Measurements from ENCODE around the gene CISTR. TPM values are rescaled to one million over a fixed set of nuclear protein-coding genes. Genes with fewer than 3 reads are reported as not detected.
"Not testable (repeated sequence)": the region's sequence is repeated elsewhere in the genome, so short reads cannot be mapped to it uniquely, and the experiment has no call there.

CISTR gene
- total RNA-seq, 1 donor from 2014 or later = not detected

DNA sequence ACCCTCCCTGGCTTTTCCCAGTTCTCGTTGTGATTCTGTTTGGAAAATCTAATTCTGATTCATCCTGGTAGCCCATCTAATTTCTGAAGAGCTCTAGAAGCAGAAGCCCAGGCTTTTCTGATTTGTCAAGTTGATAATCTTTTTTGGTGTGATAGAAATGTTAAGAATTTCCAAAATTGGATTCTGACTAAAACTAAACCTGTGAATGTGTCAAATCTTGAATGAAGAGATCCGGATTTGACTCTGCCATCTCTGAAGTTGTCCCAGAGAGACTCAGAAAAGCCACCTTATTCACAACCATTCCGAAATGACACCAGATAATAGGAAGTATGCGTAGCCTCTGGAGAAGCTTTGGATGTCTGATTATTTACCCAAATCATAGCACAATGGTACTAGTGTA, 12.8 kb upstream of the CISTR start:
- intact Hi-C loops (cut with micrococcal nuclease) = no loop called here

DNA sequence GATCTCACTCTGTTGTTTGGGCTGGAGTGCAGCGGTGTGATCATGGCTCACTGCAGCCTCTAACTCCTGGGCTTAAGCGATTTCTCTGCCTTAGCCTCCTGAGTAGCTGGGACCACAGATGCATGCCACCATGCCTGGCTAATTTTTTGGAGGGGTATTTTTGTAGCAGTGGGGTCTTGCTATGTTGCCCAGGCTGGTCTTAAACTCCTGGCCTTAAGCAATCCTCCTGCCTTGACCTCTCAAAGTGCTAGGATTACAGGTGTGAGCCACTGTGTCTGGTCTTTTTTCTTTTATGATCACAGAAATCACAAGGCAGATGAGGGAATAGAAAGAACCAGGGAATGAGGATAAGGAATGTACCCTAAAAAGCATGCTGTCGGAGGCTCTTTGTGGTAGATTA, 11.0 kb upstream of the CISTR start:
- intact Hi-C loops (cut with micrococcal nuclease) = not testable (repeated sequence)

DNA sequence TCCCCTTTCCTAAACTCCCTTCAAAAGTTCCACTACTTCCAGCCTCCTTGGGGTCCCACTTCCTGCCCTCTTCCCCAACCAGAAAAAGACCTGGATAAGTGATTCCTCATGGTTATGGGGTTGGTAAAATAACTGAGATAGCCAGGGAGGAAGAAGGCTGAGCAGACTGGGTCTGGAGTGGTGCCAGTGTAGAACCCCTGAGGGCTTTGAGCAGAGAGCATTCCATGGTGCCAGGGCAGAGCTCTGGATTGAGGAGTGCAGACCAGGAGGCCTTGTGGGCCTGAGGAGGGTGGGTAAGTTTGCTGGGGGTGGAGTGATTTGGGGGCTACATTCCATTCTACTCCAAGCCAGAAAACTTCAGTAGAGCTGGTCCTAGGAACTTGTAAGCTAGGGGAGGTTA, 9.5 kb upstream of the CISTR start:
- intact Hi-C loops (cut with micrococcal nuclease) = no loop called here

DNA sequence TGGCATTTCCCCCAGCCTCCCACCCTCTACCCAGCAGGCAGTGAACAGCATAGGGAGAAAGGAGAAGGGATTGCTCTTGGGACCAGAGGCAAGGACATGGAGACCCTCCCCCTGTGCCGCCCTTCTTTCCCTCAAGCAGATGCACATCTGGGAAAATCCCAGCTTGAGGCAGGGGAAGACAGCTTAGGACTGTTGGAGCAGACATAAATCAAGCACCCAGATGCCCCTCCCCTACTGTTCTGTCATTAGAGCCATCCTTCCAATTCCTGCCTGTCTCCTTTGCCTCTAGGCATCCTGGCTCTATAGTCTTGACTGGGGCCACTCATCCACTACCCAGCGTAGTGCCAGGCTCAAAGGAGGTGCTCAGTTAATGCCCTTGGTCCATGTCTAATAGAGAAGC, 7.5 kb upstream of the CISTR start:
- intact Hi-C loops (cut with micrococcal nuclease) = no loop called here

DNA sequence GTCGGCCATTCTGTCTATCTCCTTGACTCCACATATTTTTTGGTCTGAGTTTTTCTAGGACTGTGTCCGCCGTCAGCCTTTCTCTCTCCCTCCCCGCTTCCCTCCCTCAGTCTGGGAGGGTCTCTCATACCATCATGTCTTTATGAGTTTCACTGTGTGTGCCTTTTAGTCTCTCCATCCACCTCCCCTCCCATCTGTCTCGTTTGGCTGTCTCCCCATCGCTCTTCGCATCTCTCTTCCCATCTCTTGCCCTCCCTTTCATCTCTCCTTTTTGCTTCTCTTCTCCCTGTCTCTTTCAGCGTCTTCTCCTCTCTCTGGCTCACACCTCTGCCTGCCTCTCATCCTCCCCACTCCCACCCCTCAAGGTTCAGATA, 6.9 kb upstream of the CISTR start:
- intact Hi-C loops (cut with micrococcal nuclease) = no loop called here

DNA sequence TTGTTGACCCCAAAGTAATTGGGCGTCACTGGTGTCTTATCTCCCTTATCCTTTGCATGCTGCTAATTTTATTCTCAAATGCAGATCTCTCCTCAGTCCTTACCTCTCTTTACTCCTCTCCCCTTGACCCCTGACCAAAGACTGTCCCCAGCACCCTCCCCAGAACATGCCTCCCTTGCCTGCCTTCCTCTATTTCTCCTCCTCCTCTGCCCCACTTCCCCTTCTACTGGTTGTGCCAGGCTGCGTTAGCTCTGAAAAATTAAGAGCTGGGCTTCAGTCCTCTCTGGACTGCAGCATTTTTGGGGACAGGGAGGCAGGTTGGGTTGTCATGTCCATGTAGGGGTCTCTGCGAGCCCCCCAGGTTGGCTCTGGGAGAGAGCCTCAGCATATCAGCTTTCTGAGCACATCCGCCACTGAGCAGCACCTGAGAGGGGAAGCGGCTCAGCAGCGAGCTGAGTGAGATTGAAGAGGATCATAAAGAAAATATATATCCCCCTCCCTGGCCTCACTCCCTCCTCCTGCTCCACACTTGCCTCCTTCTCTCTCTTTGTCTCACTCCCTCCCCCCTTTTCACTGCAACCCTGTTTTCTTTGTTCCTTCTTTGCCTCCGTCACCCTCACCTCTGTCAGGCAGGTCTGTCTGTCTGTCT, 6.4 kb upstream of the CISTR start:
- intact Hi-C loops (cut with micrococcal nuclease) = no loop called here

DNA sequence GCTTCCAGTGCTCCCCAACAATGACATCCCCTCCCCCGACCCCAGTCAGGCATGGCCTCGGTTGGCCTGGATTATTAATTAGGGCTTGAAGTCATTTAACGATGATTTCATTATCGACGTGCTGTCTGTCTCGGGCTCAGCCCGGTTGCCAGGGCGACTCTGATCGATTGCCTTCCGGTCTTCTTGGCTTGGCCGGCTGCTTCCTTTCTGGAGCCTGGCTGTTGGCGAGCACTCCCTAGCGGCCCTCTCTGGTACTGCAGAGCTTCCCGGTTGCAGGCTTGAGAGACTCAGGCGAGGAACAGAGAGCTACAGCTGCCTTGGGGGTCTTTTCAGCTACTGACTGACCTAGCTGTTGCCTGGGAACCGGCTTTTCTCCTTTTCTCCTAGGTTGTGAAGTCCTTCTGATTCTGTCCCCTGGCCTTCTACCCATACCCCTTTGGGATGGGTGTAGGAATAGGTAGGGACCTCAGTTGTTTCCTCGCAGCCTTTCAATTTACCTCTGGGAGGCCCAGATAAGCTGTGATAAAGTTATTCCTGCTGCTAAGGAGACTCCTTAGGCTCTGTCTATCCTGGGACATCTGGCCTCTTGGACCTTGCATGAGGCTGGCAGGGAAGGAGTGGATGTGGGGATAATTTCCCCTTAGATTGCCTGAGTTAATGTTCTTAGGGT, 5.5 kb upstream of the CISTR start:
- intact Hi-C loops (cut with micrococcal nuclease) = loop anchor here (1.0 kb wide), 2 partner anchors 11 to 30 kb away; partner anchors contain the start of gene CALCOCO1

DNA sequence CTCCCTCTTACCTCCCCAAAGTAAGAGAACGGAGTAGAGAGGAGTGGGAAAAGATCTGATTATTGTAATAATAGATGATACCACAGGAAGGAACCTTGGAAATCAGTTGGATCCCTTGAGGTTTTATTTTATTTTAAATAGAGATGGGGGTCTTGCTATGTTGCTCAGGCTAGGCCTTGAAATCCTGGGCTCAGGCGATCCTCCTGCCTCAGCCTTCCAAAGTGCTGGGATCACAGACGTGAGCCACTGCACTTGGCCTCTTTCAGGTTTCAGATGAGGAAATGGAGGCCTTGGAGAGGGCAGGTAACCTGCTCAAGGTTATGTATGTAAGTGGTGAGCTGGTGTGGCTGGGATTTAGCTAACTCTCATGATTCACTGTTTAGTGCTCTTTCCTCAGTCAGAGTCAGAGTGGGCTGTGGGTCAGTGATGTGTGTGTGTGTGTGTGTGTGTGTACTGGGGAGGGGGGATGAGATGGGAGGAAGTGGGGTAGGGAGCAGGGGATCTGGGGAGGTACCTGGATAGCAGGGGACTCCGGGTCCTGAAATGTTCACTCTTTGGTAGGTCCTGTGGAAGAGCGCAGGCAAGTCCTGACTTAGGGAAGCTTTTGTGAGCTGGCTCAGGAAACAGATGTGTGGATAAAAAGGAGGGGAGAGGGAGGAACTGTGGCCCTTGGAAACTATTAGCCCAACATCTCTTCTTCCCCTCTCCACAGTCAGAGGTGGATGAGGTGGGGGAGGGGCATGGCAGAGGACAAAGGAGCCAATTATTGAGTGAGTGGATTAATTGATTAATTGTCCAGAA, 4.7 kb upstream of the CISTR start:
- intact Hi-C loops (cut with micrococcal nuclease) = loop anchor here (1.0 kb wide), 2 partner anchors 10 to 29 kb away; partner anchors contain the start of gene CALCOCO1

DNA sequence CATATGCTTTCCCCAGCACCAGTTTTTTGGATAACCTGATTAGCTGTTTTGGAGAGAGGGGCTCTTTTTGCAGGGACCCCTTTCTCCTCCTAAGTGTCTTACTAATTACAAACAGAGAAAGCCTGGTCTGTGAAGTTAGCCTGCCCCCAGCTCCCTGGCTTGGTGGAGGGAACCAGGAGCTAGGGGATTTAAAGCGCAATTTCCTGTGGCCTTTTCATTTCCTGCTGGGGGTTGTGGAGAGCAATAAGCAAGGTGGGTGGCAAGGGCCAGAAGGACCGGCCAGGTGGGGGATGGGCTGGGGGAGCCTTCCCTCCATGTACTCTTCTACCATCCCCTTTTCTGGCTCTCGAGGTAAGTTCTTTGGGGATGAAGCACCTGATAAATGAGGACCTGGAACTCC, 4.1 kb upstream of the CISTR start:
- intact Hi-C loops (cut with micrococcal nuclease) = no loop called here

DNA sequence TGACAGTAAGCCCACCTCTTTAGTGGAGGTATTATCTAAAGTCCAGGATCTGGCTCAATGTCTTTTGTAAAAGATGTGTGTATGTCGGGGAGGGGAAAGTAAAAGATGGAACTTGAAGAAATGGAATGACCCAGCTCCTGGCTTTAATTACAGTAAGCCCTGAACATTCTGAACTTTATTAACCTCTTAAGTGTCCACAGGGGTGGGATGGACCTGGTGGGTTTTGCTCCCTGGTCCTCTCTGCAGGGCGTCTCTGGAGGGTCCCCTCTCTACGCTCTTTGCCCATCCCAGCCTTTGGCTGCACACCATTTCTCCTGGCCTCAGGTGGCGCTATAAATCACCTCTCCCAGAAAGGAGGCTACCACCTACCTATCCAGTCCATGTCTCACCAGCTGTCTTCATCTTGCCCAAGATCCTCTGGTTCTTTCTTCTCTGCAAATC, 3.7 kb upstream of the CISTR start:
- intact Hi-C loops (cut with micrococcal nuclease) = no loop called here

DNA sequence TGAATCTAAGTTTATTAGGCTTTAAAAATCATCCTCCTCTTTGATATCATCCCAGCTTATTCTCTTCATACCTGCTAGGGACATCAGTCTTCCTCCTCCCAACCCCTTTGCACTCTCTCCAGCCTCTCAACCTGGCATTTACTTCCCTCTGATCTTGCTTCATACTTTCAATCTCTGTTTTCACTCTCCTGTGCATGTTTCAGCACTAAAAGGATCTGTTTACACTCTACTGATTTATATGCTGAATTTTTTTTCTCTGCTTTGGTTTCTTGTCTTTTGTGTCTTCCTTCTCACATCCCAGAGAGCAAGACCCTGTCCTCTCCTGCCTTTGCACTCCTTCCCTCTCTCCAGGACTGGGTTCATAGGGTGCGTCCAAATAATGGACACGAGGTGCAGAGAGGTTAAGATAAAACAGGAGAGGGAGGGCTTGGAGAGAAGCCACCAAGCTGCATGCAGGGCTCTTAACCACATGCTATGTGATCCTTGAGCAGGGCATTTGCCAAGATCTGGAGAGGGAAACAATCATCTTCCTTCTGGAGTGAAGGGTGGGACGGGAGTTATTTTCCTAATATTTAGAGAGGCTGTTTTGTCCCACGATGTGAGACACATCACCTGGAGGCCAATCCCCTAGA, 3.0 kb upstream of the CISTR start:
- intact Hi-C loops (cut with micrococcal nuclease) = no loop called here

DNA sequence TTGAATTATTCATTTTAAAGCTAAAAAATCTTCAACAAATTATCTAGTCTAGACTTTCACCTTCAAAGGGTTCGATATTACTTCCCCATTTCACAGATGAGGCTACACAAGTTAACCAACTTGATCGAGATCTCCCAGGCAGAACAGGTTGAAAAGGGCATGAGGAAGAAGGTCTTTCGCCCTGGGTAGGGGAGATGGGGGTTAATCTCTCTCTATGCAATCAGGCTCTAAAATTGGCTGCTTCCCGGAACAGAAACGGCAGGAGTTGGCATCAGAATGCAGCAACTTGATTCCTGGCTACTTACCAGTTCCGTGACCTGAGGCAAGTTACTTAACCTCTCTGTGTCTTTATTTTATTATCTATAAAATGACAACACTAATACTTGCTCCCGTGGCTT, 2.4 kb upstream of the CISTR start:
- intact Hi-C loops (cut with micrococcal nuclease) = no loop called here

DNA sequence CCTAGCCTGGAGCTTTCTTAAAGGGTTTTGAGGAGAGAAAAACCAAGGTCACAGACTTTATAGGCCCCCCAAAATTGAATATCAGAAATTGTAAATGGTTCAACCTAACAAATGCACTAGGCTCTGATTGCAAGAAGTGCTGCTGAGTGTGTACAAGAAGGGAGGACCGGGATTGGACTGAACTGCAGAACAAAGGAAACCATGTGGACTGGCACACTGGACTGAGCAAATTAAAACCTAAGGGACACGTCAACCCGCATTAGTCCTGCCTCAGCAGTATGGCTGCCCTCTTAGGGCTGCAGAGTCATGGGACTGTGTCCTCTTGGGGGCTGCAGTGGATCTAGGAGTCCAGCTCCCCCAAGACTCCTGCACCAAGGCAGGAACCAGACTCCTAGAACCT, 842 bp upstream of the CISTR start:
- intact Hi-C loops (cut with micrococcal nuclease) = no loop called here

DNA sequence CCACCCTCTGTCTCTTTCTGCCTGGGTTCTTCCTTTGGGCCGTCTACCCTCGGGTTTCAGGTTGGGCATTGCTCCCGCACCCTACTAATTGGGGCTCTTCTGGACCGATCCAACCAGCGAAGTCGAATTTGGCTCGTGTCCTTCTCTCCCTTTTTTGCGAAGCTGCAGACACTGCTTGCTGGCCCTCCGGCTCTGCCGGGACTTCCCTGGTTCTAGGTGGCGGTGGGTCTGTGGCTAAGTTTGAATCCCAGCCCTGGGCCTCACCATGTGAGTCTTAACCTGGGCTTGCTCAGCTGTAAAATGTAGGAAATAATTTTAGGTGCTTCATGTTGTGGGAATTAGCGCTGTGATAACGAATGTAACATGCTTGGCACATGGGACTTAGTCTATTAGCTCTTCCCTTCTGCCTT, 418 bp upstream of the CISTR start:
- intact Hi-C loops (cut with micrococcal nuclease) = no loop called here

DNA sequence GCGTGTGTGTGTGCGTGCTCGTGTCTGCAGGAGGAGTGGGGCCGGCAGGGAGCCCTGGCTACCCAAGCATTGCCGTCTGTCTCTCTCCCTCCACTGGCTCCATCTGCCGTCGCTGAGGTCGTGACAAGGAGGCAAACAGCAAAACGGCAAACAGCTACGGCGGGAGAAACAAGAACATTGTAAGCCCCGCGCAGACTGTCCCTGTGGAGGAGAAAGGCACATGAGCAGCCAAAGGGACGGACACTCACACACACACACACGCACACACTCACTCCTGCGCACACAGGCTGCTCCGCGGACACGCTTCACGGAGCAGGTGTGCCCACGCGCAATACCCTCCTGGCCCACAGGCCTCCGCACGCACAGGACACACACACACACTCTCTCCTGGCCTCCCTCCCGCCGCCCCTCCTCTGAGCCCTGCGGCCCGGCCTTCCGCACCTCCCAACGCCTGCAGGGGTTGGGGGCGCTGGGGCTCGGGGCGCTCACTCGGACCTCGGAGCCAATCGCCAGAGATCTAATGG, 905 bp downstream of the CISTR start:
- intact Hi-C loops (cut with micrococcal nuclease) = no loop called here

DNA sequence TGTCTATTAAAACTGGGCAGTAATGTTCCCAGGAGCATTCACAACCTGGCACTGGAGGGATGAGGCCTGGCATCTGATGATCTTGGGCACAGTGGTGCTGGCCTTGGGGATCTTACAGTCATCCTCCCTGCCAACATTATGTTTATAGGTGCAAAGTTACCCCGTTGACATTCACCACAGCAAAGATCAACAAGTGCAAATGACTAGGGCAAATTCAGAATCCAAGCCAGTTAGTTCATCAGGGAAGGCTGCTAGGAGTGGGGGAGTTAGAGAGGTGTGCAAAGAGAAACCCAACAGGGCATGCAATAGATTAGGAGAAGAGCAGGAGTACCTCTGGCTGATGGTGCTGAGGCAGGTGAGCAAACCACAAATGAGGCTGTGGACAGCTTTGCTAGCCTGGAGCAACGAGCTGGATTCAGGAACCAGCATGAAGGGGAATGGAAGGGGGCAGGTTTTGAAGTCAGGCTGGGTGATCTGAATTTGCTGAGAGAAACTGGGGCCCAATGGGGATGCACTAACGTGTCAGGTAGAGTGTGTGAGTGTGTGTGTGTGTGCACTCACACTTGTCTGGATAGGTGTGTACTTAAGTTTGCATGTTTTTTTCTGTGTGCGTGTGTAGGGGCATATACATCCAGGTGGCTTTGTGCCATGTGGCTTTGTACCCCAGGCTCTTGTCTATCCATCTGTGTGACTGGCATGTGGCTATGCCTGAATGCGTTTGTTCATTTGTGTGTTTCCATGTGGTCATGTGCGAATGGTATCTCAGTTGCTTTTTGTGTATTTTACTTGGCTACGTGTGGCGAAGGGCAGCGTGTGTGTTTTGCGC, 1.6 kb downstream of the CISTR start:
- intact Hi-C loops (cut with micrococcal nuclease) = loop anchor here (5.0 kb wide), 1 partner anchor 437 kb away; the partner anchor contains the start of gene SMUG1

DNA sequence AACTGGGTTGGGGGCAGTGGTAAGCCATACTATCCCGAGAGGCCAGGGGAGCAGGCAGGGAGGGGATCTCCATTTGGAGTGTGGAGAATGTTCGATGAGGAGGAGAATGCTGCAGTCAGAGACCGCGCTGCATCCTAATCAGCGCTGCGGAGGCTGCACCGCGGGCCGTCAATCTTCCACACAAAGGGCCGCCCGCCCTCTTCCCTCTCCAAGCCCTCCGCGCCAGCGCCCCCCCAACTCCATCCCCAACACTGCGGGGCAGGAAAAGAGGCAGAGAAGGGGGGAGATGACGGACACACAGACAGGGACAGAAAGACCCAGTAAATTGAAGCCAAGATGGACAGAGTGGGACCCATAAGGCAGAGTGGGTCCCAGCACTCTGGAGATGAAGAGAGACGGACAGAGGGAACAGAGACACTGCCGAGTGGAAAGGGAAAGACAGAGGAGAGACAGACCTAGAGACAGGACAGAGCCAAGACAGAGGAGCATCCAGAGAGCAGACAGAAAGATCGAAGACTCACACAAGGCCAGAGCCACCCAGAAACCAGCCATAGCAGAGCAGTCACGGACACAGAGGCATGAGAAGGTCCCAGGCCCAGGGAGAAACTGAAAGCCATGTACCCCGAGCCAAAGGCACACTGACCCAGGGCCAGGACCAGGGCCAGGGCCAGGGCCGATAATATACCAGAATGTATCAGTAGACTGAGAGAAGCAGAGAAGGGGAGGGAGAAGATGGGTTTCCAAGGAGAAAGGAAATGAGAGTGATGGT, 3.5 kb downstream of the CISTR start:
- intact Hi-C loops (cut with micrococcal nuclease) = loop anchor here (5.0 kb wide), 1 partner anchor 439 kb away; the partner anchor contains the start of gene SMUG1

DNA sequence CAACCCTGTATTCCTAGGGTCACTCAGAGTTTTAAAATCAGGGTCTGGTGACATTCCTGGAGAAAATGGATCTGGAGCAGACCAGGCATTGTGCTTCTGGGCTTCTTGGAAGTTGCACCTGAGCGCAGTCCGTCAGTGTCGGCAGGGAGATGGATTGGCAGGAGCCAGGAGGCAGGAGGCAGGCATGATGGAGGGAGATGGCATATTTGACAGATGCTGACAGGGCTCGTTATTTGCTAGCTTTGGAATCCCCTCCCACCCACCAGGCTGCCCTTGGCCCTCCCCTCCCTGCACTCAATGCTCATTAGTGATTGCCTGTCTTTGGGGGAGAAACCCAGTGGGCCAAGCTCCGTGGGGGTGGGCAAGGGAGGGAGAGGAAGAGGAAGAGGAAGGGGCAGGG, 4.7 kb downstream of the CISTR start:
- intact Hi-C loops (cut with micrococcal nuclease) = loop anchor here (2.0 to 5.0 kb wide), 2 partner anchors 120 to 440 kb away; partner anchors contain the start of genes ATF7 and SMUG1

DNA sequence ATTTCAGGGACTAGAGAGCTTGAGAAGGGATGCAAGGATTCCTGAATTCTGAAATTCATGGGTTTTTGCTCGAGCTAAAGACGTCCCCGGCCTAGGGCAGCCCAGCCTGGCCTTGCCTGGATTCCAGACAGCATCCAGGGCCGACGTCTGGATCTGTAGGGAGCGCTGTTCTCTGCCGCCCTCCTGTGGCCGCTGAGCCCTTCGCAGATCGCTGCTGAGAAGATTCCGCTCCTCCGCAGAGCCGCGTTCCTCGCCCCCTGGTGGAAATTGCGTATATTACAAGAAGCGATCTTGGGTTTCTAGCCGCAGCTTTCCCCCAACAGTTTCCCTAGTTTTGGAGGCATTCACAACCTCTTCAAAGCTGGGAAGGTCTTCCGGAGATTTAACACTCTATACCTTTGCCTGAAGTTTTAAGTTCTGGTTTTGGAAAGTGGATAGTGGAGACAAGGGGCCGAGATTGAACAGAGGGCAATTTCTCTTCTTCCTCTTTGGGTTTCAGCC, 5.1 kb downstream of the CISTR start:
- intact Hi-C loops (cut with micrococcal nuclease) = loop anchor here (1.0 to 5.0 kb wide), 6 partner anchors 11 to 441 kb away; partner anchors contain the start of genes ATF7, ATP5MC2, CALCOCO1 and SMUG1
